ENCODE results near the gene TPSAB1. TPM values are rescaled to one million over a fixed set of nuclear protein-coding genes. Genes with fewer than 3 reads are reported as not detected.
"Not testable (repeated sequence)": the region's sequence is repeated elsewhere in the genome, so short reads cannot be mapped to it uniquely, and the experiment has no call there.

The TPSAB1 gene
- 100 to 1,000 TPM in 1 of 2 donors, not detected in 1; 129 TPM for total RNA-seq
- polyA plus RNA-seq: 10 to 100 TPM; 10.1 to 89.3 TPM
- long read RNA-seq, donor 1: 0 reads
- long read RNA-seq, donor 2: 0 reads
- long read RNA-seq, donor 3: 0 reads
- long read RNA-seq, donor 4: 0 reads
- long read RNA-seq, donor 5: 0 reads

DNA sequence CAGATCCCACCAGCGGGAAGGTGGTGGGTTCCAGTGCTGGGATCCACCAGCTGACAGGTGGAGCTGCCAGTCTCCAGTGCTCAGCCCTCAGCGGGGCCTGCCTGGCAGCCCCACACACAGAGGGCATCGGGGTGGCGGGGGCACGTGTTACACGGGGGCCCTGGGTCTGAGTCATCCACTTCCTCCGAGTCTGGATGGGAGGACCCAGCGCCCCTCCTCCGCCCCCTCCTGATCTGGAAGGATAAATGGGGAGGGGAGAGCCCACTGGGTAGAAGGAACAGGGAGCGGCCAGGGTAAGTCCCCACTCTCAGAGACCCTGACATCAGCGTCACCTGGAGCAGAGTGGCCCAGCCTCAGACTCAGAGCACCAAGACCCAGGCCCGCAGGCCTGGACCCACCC, at the start of gene TPSAB1:
TSS of gene TPSAB1 (plus strand) at position 270 of the 400 bp plus-strand sequence. CDS start 234 bp downstream, outside the sequence.
- not testable (repeated sequence) for H3K9me3 ChIP-seq (ENCODE audit: control insufficient read depth in 4 of 4, insufficient read depth in 3 of 4, low read length in 3 of 4); DNase-seq; H3K4me3 ChIP-seq; H3K9ac ChIP-seq (ENCODE audit: insufficient read depth in 1 of 2, low read length in 2 of 2); H3K36me3 ChIP-seq (ENCODE audit: control insufficient read depth in 4 of 4, insufficient read depth in 4 of 4, low read length in 4 of 4); H3K27ac ChIP-seq (ENCODE audit: low read depth in 1 of 2, low read length in 1 of 2); ATAC-seq (ENCODE audit: insufficient read depth, low FRiP score); H3K27me3 ChIP-seq (ENCODE audit: control insufficient read depth in 3 of 3, insufficient read depth in 3 of 3, low read length in 2 of 3); H3K4me1 ChIP-seq (ENCODE audit: control insufficient read depth in 5 of 5, insufficient read depth in 5 of 5, low read length in 5 of 5)
- WGBS, 2 donors: 55 to 62% methylated on average over 5 to 8 of the region's 12 CpGs

DNA sequence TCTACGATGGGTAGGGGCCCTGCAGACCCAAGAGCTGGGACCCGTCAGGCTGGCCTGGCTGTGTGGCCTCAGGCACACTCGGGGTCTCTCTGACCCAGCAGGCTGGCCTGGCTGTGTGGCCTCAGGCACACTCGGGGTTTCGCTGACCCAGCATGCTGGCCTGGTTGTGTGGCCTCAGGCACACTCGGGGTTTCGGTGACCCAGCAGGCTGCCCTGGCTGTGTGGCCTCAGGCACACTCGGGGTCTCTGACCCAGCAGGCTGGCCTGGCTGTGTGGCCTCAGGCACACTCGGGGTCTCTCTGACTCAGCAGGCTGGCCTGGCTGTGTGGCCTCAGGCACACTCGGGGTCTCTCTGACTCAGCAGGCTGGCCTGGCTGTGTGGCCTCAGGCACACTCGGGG, 49.7 kb upstream of the TPSAB1 start:
- H3K4me1 ChIP-seq (ENCODE audit: control insufficient read depth in 5 of 5, insufficient read depth in 5 of 5, low read length in 5 of 5); H3K36me3 ChIP-seq (ENCODE audit: control insufficient read depth in 4 of 4, insufficient read depth in 4 of 4, low read length in 4 of 4); H3K27ac ChIP-seq (ENCODE audit: low read depth in 1 of 2, low read length in 1 of 2); H3K4me3 ChIP-seq; H3K9ac ChIP-seq (ENCODE audit: insufficient read depth in 1 of 2, low read length in 2 of 2); DNase-seq; H3K9me3 ChIP-seq (ENCODE audit: control insufficient read depth in 4 of 4, insufficient read depth in 3 of 4, low read length in 3 of 4); ATAC-seq (ENCODE audit: insufficient read depth, low FRiP score); H3K27me3 ChIP-seq (ENCODE audit: control insufficient read depth in 3 of 3, insufficient read depth in 3 of 3, low read length in 2 of 3): not testable (repeated sequence)
- WGBS, 2 donors: 88% methylated on average over 11 of the region's 11 CpGs

DNA sequence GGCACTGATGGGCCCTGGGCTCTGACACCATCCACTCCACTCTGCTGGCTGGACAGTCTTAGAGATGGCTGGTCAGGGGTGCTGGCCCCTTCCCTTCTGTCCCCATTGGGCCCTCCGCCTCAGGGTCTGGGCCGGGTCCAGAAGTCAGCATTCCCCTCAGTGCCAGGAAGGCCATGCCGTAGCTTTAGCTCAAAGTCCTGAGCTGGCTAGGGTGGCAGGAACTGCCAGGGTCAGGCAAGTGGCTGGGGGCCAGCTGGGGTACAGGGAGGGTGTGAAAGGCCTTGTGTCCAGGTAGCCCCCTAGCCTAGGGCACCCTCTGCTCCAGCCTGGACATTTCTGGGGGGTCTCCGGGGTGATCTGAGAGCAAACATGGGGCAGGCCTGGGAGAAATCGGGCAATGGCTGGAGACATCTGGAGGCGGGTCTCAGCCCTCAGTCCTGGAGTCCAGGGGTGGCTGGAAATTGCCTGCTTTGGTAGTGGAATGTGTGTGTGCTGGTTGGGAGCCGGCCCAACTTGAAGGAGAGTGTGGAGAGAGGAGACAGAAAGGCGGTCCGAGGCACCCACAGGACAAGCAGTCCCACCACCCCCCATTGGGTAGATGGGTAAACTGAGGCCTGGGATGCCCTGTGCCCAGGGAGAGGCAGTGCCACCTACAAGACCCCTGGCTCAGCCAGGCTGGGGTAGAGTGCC, 48.0 kb upstream of the TPSAB1 start:
- Histone ChIP-seq H3K36me3 (ENCODE audit: control insufficient read depth in 4 of 4, insufficient read depth in 4 of 4, low read length in 4 of 4) (no peaks in the 10 kb centered on the region), H3K27me3 (ENCODE audit: control insufficient read depth in 3 of 3, insufficient read depth in 3 of 3, low read length in 2 of 3) (no peaks in the 10 kb centered on the region), H3K9me3 (ENCODE audit: control insufficient read depth in 4 of 4, insufficient read depth in 3 of 4, low read length in 3 of 4) (no peaks in the 10 kb centered on the region), H3K4me3 (no peak overlapping the region), H3K9ac (ENCODE audit: insufficient read depth in 1 of 2, low read length in 2 of 2) (no peak overlapping the region), H3K4me1 (ENCODE audit: control insufficient read depth in 5 of 5, insufficient read depth in 5 of 5, low read length in 5 of 5) (no peaks in the 10 kb centered on the region), H3K27ac (ENCODE audit: low read depth in 1 of 2, low read length in 1 of 2) (no peak overlapping the region)
- WGBS, 2 donors: 76 to 86% methylated on average over 9 of the region's 9 CpGs
- ATAC-seq (ENCODE audit: insufficient read depth, low FRiP score) (no peak), DNase-seq (no peak)
- TF ChIP-seq, protein P1, sequence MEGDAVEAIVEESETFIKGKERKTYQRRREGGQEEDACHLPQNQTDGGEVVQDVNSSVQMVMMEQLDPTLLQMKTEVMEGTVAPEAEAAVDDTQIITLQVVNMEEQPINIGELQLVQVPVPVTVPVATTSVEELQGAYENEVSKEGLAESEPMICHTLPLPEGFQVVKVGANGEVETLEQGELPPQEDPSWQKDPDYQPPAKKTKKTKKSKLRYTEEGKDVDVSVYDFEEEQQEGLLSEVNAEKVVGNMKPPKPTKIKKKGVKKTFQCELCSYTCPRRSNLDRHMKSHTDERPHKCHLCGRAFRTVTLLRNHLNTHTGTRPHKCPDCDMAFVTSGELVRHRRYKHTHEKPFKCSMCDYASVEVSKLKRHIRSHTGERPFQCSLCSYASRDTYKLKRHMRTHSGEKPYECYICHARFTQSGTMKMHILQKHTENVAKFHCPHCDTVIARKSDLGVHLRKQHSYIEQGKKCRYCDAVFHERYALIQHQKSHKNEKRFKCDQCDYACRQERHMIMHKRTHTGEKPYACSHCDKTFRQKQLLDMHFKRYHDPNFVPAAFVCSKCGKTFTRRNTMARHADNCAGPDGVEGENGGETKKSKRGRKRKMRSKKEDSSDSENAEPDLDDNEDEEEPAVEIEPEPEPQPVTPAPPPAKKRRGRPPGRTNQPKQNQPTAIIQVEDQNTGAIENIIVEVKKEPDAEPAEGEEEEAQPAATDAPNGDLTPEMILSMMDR (IDR thresholded peaks at IDR 0.05; ENCODE audit: control extremely low read depth, extremely low read depth): no peak

DNA sequence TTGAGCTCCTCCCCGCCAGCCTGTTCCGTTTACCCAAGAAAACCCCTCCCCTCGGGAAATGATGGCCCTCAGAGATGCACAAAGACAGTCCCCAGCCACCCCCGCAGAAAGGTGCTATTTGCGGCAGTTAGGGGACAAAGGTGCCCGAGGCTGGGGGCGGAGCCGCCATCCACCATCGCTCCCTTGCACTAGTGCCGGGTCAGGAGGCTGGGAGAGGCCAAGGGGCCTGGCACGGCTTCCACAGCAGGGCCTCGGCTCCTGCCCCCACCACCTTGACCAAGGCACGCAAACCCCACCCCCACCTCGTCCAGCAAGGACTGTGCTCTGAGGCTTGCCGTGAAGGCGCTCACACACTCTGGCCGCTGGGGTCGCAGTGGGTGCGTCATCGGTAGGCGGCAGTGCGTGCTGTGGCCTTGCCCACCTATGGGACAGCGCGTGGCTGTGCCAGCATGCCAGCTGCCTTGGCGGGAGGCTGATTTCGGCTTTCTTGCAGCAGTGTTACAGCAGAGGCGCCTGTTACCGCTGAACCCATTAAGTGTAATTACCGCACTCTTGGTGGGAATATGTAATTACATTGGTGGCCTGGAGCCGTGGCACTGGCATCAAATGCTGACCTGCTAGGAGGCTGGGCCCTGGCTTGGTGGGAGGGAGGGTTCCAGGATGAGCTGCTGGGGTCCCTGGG, 47.2 kb upstream of the TPSAB1 start:
- ATAC-seq (ENCODE audit: insufficient read depth, low FRiP score): no peak
- no peaks in the 10 kb centered on the region for H3K36me3 ChIP-seq (ENCODE audit: control insufficient read depth in 4 of 4, insufficient read depth in 4 of 4, low read length in 4 of 4)
- TF ChIP-seq, protein P1 (IDR thresholded peaks at IDR 0.05; ENCODE audit: control extremely low read depth, extremely low read depth): no peak
- H3K4me3 ChIP-seq: no peak overlapping the region
- WGBS, 2 donors: 67 to 73% methylated on average over 30 of the region's 30 CpGs
- no peak overlapping the region for H3K27ac ChIP-seq (ENCODE audit: low read depth in 1 of 2, low read length in 1 of 2)
- no peaks in the 10 kb centered on the region for H3K4me1 ChIP-seq (ENCODE audit: control insufficient read depth in 5 of 5, insufficient read depth in 5 of 5, low read length in 5 of 5)
- H3K9me3 ChIP-seq (ENCODE audit: control insufficient read depth in 4 of 4, insufficient read depth in 3 of 4, low read length in 3 of 4): no peaks in the 10 kb centered on the region
- H3K9ac ChIP-seq (ENCODE audit: insufficient read depth in 1 of 2, low read length in 2 of 2): no peak overlapping the region
- DNase-seq: peak in 1 of 3 donors; percentile 15
- no peaks in the 10 kb centered on the region for H3K27me3 ChIP-seq (ENCODE audit: control insufficient read depth in 3 of 3, insufficient read depth in 3 of 3, low read length in 2 of 3)
